Colonic mucosa (tissue), 4 donors: ENCODE results near the gene AGAP2. TPM values are rescaled to one million over a fixed set of nuclear protein-coding genes. Genes with fewer than 3 reads are reported as not detected.

Experiments
- DNase-seq: peaks from one replicate; pipeline ENCODE4 v3.0.0-alpha.2; 2020
- H3K27ac ChIP-seq: fragments of 200-600 bp; one replicate; pipeline ENCODE4 v1.8.0; 2021
- H3K27me3 ChIP-seq: fragments of 200-600 bp; one replicate; pipeline ENCODE4 v1.8.0; 2021
- H3K36me3 ChIP-seq: fragments of 200-600 bp; one replicate; pipeline ENCODE4 v1.8.0; 2021
- H3K4me1 ChIP-seq: fragments of 200-600 bp; one replicate; pipeline ENCODE4 v1.8.0; 2021; ENCODE audit warnings: mild to moderate bottlenecking
- H3K4me3 ChIP-seq: fragments of 200-600 bp; one replicate; pipeline ENCODE4 v1.8.0; 2021
- H3K9ac ChIP-seq, 2 donors: one replicate each; pipeline ENCODE4 v1.7.0; 2013; ENCODE audit warnings: control low read depth in 2 of 2, low read depth in 2 of 2, low read length in 2 of 2
- H3K9me3 ChIP-seq: fragments of 200-600 bp; one replicate; pipeline ENCODE4 v1.8.0; 2021
- CTCF ChIP-seq: fragments of 200-600 bp; IDR thresholded peaks from one replicate; pipeline ENCODE4 v1.8.0; 2022; ENCODE audit warnings: antibody characterized with exemption, mild to moderate bottlenecking
- intact Hi-C: fragments of 100-400 bp; cut with DNase I; formaldehyde crosslinking; loops from one replicate; pipeline ENCODE4 v1.14.1; 2022
- total RNA-seq, 2 donors: library from RNA; stranded (reverse); fragmentation: NEBNext Ultra II Directional in 1 of 2; extraction: Animal tissue kit (Norgen Biotek cat#: 25700) in 1 of 2; gene quantifications; one replicate each; pipeline ENCODE4 v1.2.1, GENCODE V29; 2021
- donor health status: healthy.
- donor health status: DM: no; HTN: no; CAD: no.
- donor health status: DM: no; HTN: no; CAD: no.

Gene AGAP2
- total RNA-seq, 2 donors from 2014 or later, result 0.86 to 1.0 TPM

GRCh38 chr12:57744194-57744776, 5.7 kb upstream of the AGAP2 start:
- Histone ChIP-seq H3K4me3 (peak overlapping the region; percentile 63), H3K36me3 (peaks cover 4% of the 10 kb centered on the region), H3K9ac (peak overlapping the region in 1 of 2 donors; percentile 97), H3K4me1 (no peaks in the 10 kb centered on the region), H3K9me3 (no peaks in the 10 kb centered on the region), H3K27ac (peak overlapping the region; percentile 73), H3K27me3 (peaks cover 16% of the 10 kb centered on the region)
- no peak for TF ChIP-seq CTCF
- peak; percentile 76 for DNase-seq
- intact Hi-C loops, result no loop called here

GRCh38 chr12:57743769-57744168, 5.2 kb upstream of the AGAP2 start:
- no peak overlapping the region for H3K9ac ChIP-seq
- DNase-seq, result no peak
- H3K27me3 ChIP-seq, result peaks cover 21% of the 10 kb centered on the region
- no peaks in the 10 kb centered on the region for H3K4me1 ChIP-seq
- no peaks in the 10 kb centered on the region for H3K36me3 ChIP-seq
- H3K4me3 ChIP-seq, result no peak overlapping the region
- H3K27ac ChIP-seq, result no peak overlapping the region
- no peaks in the 10 kb centered on the region for H3K9me3 ChIP-seq
- TF ChIP-seq CTCF, result no peak
- intact Hi-C loops, result no loop called here

GRCh38 chr12:57741844-57742738, 3.5 kb upstream of the AGAP2 start:
- Histone ChIP-seq H3K4me3 (peak overlapping the region; percentile 21), H3K9ac (no peak overlapping the region), H3K36me3 (no peaks in the 10 kb centered on the region), H3K27me3 (peaks cover 38% of the 10 kb centered on the region), H3K4me1 (peaks cover 5% of the 10 kb centered on the region), H3K27ac (peak overlapping the region; percentile 48), H3K9me3 (no peaks in the 10 kb centered on the region)
- intact Hi-C loops, result no loop called here
- DNase-seq, result peak; percentile 51
- no peak for TF ChIP-seq CTCF

- DNase-seq, result no peak
- intact Hi-C loops, result no loop called here
- peaks cover 45% of the 10 kb centered on the region for H3K27me3 ChIP-seq
- TF ChIP-seq CTCF, result no peak
- H3K4me3 ChIP-seq, result peak overlapping the region; percentile 21
- peaks cover 5% of the 10 kb centered on the region for H3K4me1 ChIP-seq
- no peaks in the 10 kb centered on the region for H3K36me3 ChIP-seq
- H3K9ac ChIP-seq, result peak overlapping the region in 1 of 2 donors; percentile 10
- H3K9me3 ChIP-seq, result no peaks in the 10 kb centered on the region
- peak overlapping the region; percentile 48 for H3K27ac ChIP-seq
Observed at GRCh38 chr12:57741413-57741789, 2.9 kb upstream of the AGAP2 start.

GRCh38 chr12:57740656-57741412, 2.3 kb upstream of the AGAP2 start:
- H3K27ac ChIP-seq, result no peak overlapping the region
- no peak for TF ChIP-seq CTCF
- H3K4me1 ChIP-seq, result peaks cover 5% of the 10 kb centered on the region
- peak overlapping the region in 1 of 2 donors; percentile 10 for H3K9ac ChIP-seq
- H3K9me3 ChIP-seq, result no peaks in the 10 kb centered on the region
- no peaks in the 10 kb centered on the region for H3K36me3 ChIP-seq
- intact Hi-C loops, result no loop called here
- H3K4me3 ChIP-seq, result peak overlapping the region; percentile 21
- no peak for DNase-seq
- H3K27me3 ChIP-seq, result peaks cover 51% of the 10 kb centered on the region
